ENCODE data around the gene NUCB2.
"Not testable (repeated sequence)": the region's sequence is repeated elsewhere in the genome, so short reads cannot be mapped to it uniquely, and the experiment has no call there.

The NUCB2 gene

GRCh38 chr11:17250561-17251350, 25.8 kb upstream of the NUCB2 start:
- Histone ChIP-seq H3K9me3 (ENCODE audit: low read length) (no peaks in the 10 kb centered on the region), H3K36me3 (ENCODE audit: insufficient read depth, low read length) (no peaks in the 10 kb centered on the region), H3K27me3 (ENCODE audit: control insufficient read depth in 1 of 2, insufficient read depth in 2 of 2, low read length in 2 of 2) (no peaks in the 10 kb centered on the region), H3K27ac (ENCODE audit: low read depth, low read length) (no peak overlapping the region), H3K4me1 (ENCODE audit: insufficient read depth, low read length) (no peaks in the 10 kb centered on the region), H3K9ac (ENCODE audit: low read length) (no peak overlapping the region), H3K4me3 (ENCODE audit: low read depth in 1 of 2, low read length in 2 of 2) (no peak overlapping the region)

- H3K9ac ChIP-seq (ENCODE audit: low read length) = no peak overlapping the region
These were observed 23.8 kb upstream of the NUCB2 start for GRCh38 chr11:17252704-17253103.

GRCh38 chr11:17256512-17256911, 20.0 kb upstream of the NUCB2 start:
- Histone ChIP-seq H3K4me1 (ENCODE audit: insufficient read depth, low read length) (no peaks in the 10 kb centered on the region), H3K27me3 (ENCODE audit: control insufficient read depth in 1 of 2, insufficient read depth in 2 of 2, low read length in 2 of 2) (no peaks in the 10 kb centered on the region), H3K4me3 (ENCODE audit: low read depth in 1 of 2, low read length in 2 of 2) (no peak overlapping the region), H3K27ac (ENCODE audit: low read depth, low read length) (no peak overlapping the region), H3K36me3 (ENCODE audit: insufficient read depth, low read length) (no peaks in the 10 kb centered on the region), H3K9ac (ENCODE audit: low read length) (no peak overlapping the region), H3K9me3 (ENCODE audit: low read length) (no peaks in the 10 kb centered on the region)

More at GRCh38 chr11:17252704-17253103, 23.8 kb upstream of the NUCB2 start:
- H3K4me3 ChIP-seq (ENCODE audit: low read depth in 1 of 2, low read length in 2 of 2) = no peak overlapping the region
- H3K4me1 ChIP-seq (ENCODE audit: insufficient read depth, low read length) = no peaks in the 10 kb centered on the region
- H3K36me3 ChIP-seq (ENCODE audit: insufficient read depth, low read length) = no peaks in the 10 kb centered on the region
- no peaks in the 10 kb centered on the region for H3K27me3 ChIP-seq (ENCODE audit: control insufficient read depth in 1 of 2, insufficient read depth in 2 of 2, low read length in 2 of 2)
- H3K9me3 ChIP-seq (ENCODE audit: low read length) = no peaks in the 10 kb centered on the region
- no peak overlapping the region for H3K27ac ChIP-seq (ENCODE audit: low read depth, low read length)

GRCh38 chr11:17257196-17257595, 19.3 kb upstream of the NUCB2 start:
- Histone ChIP-seq H3K9me3 (ENCODE audit: low read length) (no peaks in the 10 kb centered on the region), H3K9ac (ENCODE audit: low read length) (no peak overlapping the region), H3K27ac (ENCODE audit: low read depth, low read length) (no peak overlapping the region)

GRCh38 chr11:17258670-17259069, 17.9 kb upstream of the NUCB2 start:
- Histone ChIP-seq H3K27me3 (ENCODE audit: control insufficient read depth in 1 of 2, insufficient read depth in 2 of 2, low read length in 2 of 2) (no peaks in the 10 kb centered on the region), H3K9ac (ENCODE audit: low read length) (no peak overlapping the region), H3K27ac (ENCODE audit: low read depth, low read length) (no peak overlapping the region), H3K4me1 (ENCODE audit: insufficient read depth, low read length) (no peaks in the 10 kb centered on the region), H3K36me3 (ENCODE audit: insufficient read depth, low read length) (no peaks in the 10 kb centered on the region), H3K9me3 (ENCODE audit: low read length) (no peaks in the 10 kb centered on the region), H3K4me3 (ENCODE audit: low read depth in 1 of 2, low read length in 2 of 2) (no peak overlapping the region)

More at GRCh38 chr11:17257196-17257595, 19.3 kb upstream of the NUCB2 start:
- H3K4me3 ChIP-seq (ENCODE audit: low read depth in 1 of 2, low read length in 2 of 2) = no peak overlapping the region
- no peaks in the 10 kb centered on the region for H3K27me3 ChIP-seq (ENCODE audit: control insufficient read depth in 1 of 2, insufficient read depth in 2 of 2, low read length in 2 of 2)
- no peaks in the 10 kb centered on the region for H3K36me3 ChIP-seq (ENCODE audit: insufficient read depth, low read length)
- H3K4me1 ChIP-seq (ENCODE audit: insufficient read depth, low read length) = no peaks in the 10 kb centered on the region

GRCh38 chr11:17259519-17259918, 17.0 kb upstream of the NUCB2 start:
- Histone ChIP-seq H3K27me3 (ENCODE audit: control insufficient read depth in 1 of 2, insufficient read depth in 2 of 2, low read length in 2 of 2) (no peaks in the 10 kb centered on the region), H3K9me3 (ENCODE audit: low read length) (no peaks in the 10 kb centered on the region), H3K36me3 (ENCODE audit: insufficient read depth, low read length) (no peaks in the 10 kb centered on the region), H3K4me1 (ENCODE audit: insufficient read depth, low read length) (no peaks in the 10 kb centered on the region), H3K9ac (ENCODE audit: low read length) (no peak overlapping the region), H3K27ac (ENCODE audit: low read depth, low read length) (no peak overlapping the region), H3K4me3 (ENCODE audit: low read depth in 1 of 2, low read length in 2 of 2) (no peak overlapping the region)

GRCh38 chr11:17260020-17260419, 16.5 kb upstream of the NUCB2 start:
- H3K9me3 ChIP-seq (ENCODE audit: low read length) = no peaks in the 10 kb centered on the region
- no peaks in the 10 kb centered on the region for H3K36me3 ChIP-seq (ENCODE audit: insufficient read depth, low read length)
- H3K4me1 ChIP-seq (ENCODE audit: insufficient read depth, low read length) = no peaks in the 10 kb centered on the region
- no peaks in the 10 kb centered on the region for H3K27me3 ChIP-seq (ENCODE audit: control insufficient read depth in 1 of 2, insufficient read depth in 2 of 2, low read length in 2 of 2)
- no peak overlapping the region for H3K9ac ChIP-seq (ENCODE audit: low read length)
- H3K4me3 ChIP-seq (ENCODE audit: low read depth in 1 of 2, low read length in 2 of 2) = no peak overlapping the region
- no peak overlapping the region for H3K27ac ChIP-seq (ENCODE audit: low read depth, low read length)

- Histone ChIP-seq H3K4me3 (ENCODE audit: low read depth in 1 of 2, low read length in 2 of 2) (no peak overlapping the region), H3K27ac (ENCODE audit: low read depth, low read length) (no peak overlapping the region), H3K36me3 (ENCODE audit: insufficient read depth, low read length) (no peaks in the 10 kb centered on the region), H3K27me3 (ENCODE audit: control insufficient read depth in 1 of 2, insufficient read depth in 2 of 2, low read length in 2 of 2) (no peaks in the 10 kb centered on the region), H3K9me3 (ENCODE audit: low read length) (no peaks in the 10 kb centered on the region), H3K9ac (ENCODE audit: low read length) (no peak overlapping the region), H3K4me1 (ENCODE audit: insufficient read depth, low read length) (no peaks in the 10 kb centered on the region)
These were observed 12.8 kb upstream of the NUCB2 start for GRCh38 chr11:17263769-17264168.

- Histone ChIP-seq H3K9me3 (ENCODE audit: low read length) (no peaks in the 10 kb centered on the region), H3K9ac (ENCODE audit: low read length) (no peak overlapping the region), H3K27ac (ENCODE audit: low read depth, low read length) (no peak overlapping the region), H3K4me3 (ENCODE audit: low read depth in 1 of 2, low read length in 2 of 2) (no peak overlapping the region), H3K4me1 (ENCODE audit: insufficient read depth, low read length) (no peaks in the 10 kb centered on the region), H3K27me3 (ENCODE audit: control insufficient read depth in 1 of 2, insufficient read depth in 2 of 2, low read length in 2 of 2) (no peaks in the 10 kb centered on the region), H3K36me3 (ENCODE audit: insufficient read depth, low read length) (no peaks in the 10 kb centered on the region)
These were observed 9.8 kb upstream of the NUCB2 start for GRCh38 chr11:17266781-17267180.

- Histone ChIP-seq H3K27ac (ENCODE audit: low read depth, low read length) (no peak overlapping the region), H3K36me3 (ENCODE audit: insufficient read depth, low read length) (no peaks in the 10 kb centered on the region), H3K27me3 (ENCODE audit: control insufficient read depth in 1 of 2, insufficient read depth in 2 of 2, low read length in 2 of 2) (no peaks in the 10 kb centered on the region), H3K4me1 (ENCODE audit: insufficient read depth, low read length) (no peaks in the 10 kb centered on the region), H3K9me3 (ENCODE audit: low read length) (no peaks in the 10 kb centered on the region), H3K9ac (ENCODE audit: low read length) (no peak overlapping the region), H3K4me3 (ENCODE audit: low read depth in 1 of 2, low read length in 2 of 2) (no peak overlapping the region)
These were observed 9.0 kb upstream of the NUCB2 start for GRCh38 chr11:17267576-17267975.

- H3K27me3 ChIP-seq (ENCODE audit: control insufficient read depth in 1 of 2, insufficient read depth in 2 of 2, low read length in 2 of 2); H3K4me1 ChIP-seq (ENCODE audit: insufficient read depth, low read length); H3K9ac ChIP-seq (ENCODE audit: low read length); H3K36me3 ChIP-seq (ENCODE audit: insufficient read depth, low read length); H3K9me3 ChIP-seq (ENCODE audit: low read length); H3K27ac ChIP-seq (ENCODE audit: low read depth, low read length); H3K4me3 ChIP-seq (ENCODE audit: low read depth in 1 of 2, low read length in 2 of 2): not testable (repeated sequence)
These were observed 8.0 kb upstream of the NUCB2 start for GRCh38 chr11:17268500-17268899.

GRCh38 chr11:17268902-17269301, 7.6 kb upstream of the NUCB2 start:
- H3K27ac ChIP-seq (ENCODE audit: low read depth, low read length) = no peak overlapping the region
- no peak overlapping the region for H3K4me3 ChIP-seq (ENCODE audit: low read depth in 1 of 2, low read length in 2 of 2)
- no peaks in the 10 kb centered on the region for H3K4me1 ChIP-seq (ENCODE audit: insufficient read depth, low read length)
- H3K9me3 ChIP-seq (ENCODE audit: low read length) = no peaks in the 10 kb centered on the region
- H3K36me3 ChIP-seq (ENCODE audit: insufficient read depth, low read length) = no peaks in the 10 kb centered on the region
- H3K27me3 ChIP-seq (ENCODE audit: control insufficient read depth in 1 of 2, insufficient read depth in 2 of 2, low read length in 2 of 2) = no peaks in the 10 kb centered on the region
- H3K9ac ChIP-seq (ENCODE audit: low read length) = no peak overlapping the region
